ENCODE results near the gene AMOT. TPM values are rescaled to one million over a fixed set of nuclear protein-coding genes. Genes with fewer than 3 reads are reported as not detected.

Gene AMOT
- total RNA-seq, 1 donor from 2014 or later = 1.6 TPM

GRCh38 chrX:112841820-112842157, 1.2 kb upstream of the AMOT start:
- intact Hi-C loops (cut with micrococcal nuclease) = loop anchor here (1.0 to 2.0 kb wide), 2 partner anchors 161 to 1161 kb away; partner anchors contain the start of gene ALG13

GRCh38 chrX:112841114-112841819, 636 bp upstream of the AMOT start:
- intact Hi-C loops (cut with micrococcal nuclease) = loop anchor here (1.0 to 2.0 kb wide), 2 partner anchors 161 to 1160 kb away; partner anchors contain the start of gene ALG13

- intact Hi-C loops (cut with micrococcal nuclease) = loop anchor here (2.0 kb wide), 1 partner anchor 1159 kb away; the partner anchor contains the start of gene ALG13
Observed at GRCh38 chrX:112839856-112840255, 775 bp downstream of the AMOT start.

GRCh38 chrX:112837531-112837930, 3.1 kb downstream of the AMOT start:
- intact Hi-C loops (cut with micrococcal nuclease) = no loop called here

- intact Hi-C loops (cut with micrococcal nuclease) = no loop called here
Observed at GRCh38 chrX:112835019-112835418, 5.6 kb downstream of the AMOT start.

GRCh38 chrX:112834031-112834845, 6.4 kb downstream of the AMOT start:
- intact Hi-C loops (cut with micrococcal nuclease) = no loop called here

GRCh38 chrX:112832481-112833095, 8.0 kb downstream of the AMOT start:
- intact Hi-C loops (cut with micrococcal nuclease) = no loop called here

GRCh38 chrX:112830540-112830939, 10.1 kb downstream of the AMOT start:
- intact Hi-C loops (cut with micrococcal nuclease) = no loop called here

GRCh38 chrX:112827292-112827903, 13.2 kb downstream of the AMOT start:
- intact Hi-C loops (cut with micrococcal nuclease) = no loop called here

GRCh38 chrX:112826023-112826422, 14.6 kb downstream of the AMOT start:
- intact Hi-C loops (cut with micrococcal nuclease) = no loop called here

- intact Hi-C loops (cut with micrococcal nuclease) = no loop called here
Observed at GRCh38 chrX:112822892-112823291, 17.7 kb downstream of the AMOT start.

- intact Hi-C loops (cut with micrococcal nuclease) = no loop called here
Observed at GRCh38 chrX:112820364-112821268, 20.0 kb downstream of the AMOT start.

- intact Hi-C loops (cut with micrococcal nuclease) = loop anchor here (2.0 kb wide), 1 partner anchor 47 kb away; no protein-coding TSS in a partner anchor
Observed at GRCh38 chrX:112819813-112820212, 20.8 kb downstream of the AMOT start.

GRCh38 chrX:112819008-112819640, 21.5 kb downstream of the AMOT start:
- intact Hi-C loops (cut with micrococcal nuclease) = loop anchor here (2.0 kb wide), 1 partner anchor 48 kb away; no protein-coding TSS in a partner anchor

GRCh38 chrX:112818114-112819007, 22.3 kb downstream of the AMOT start:
- intact Hi-C loops (cut with micrococcal nuclease) = loop anchor here (2.0 kb wide), 1 partner anchor 48 kb away; no protein-coding TSS in a partner anchor

- intact Hi-C loops (cut with micrococcal nuclease) = no loop called here
Observed at GRCh38 chrX:112816908-112817307, 23.7 kb downstream of the AMOT start.

GRCh38 chrX:112814496-112814895, 26.1 kb downstream of the AMOT start:
- intact Hi-C loops (cut with micrococcal nuclease) = no loop called here

GRCh38 chrX:112812741-112813140, 27.9 kb downstream of the AMOT start:
- intact Hi-C loops (cut with micrococcal nuclease) = no loop called here

GRCh38 chrX:112808651-112809195, 31.9 kb downstream of the AMOT start:
- intact Hi-C loops (cut with micrococcal nuclease) = no loop called here

Data from T-helper 1 cell treated with Interleukin-12 subunit alpha and Interleukin-12 subunit beta and Interleukin-4 antibody, amounts not matched to agents 30 ng/mL and 1 ng/mL, for 36 hours (primary cell).